GM19025 (cell line): ENCODE data around the gene CD2AP.

Source experiments
- ATAC-seq: cut with Tn5 transposase; IDR thresholded peaks from one replicate; pipeline ENCODE4 v1.9.1; 2021; ENCODE audit warnings: mild to moderate bottlenecking, low read depth, moderate library complexity; ENCODE audit not compliant: unreplicated experiment

CD2AP gene

DNA sequence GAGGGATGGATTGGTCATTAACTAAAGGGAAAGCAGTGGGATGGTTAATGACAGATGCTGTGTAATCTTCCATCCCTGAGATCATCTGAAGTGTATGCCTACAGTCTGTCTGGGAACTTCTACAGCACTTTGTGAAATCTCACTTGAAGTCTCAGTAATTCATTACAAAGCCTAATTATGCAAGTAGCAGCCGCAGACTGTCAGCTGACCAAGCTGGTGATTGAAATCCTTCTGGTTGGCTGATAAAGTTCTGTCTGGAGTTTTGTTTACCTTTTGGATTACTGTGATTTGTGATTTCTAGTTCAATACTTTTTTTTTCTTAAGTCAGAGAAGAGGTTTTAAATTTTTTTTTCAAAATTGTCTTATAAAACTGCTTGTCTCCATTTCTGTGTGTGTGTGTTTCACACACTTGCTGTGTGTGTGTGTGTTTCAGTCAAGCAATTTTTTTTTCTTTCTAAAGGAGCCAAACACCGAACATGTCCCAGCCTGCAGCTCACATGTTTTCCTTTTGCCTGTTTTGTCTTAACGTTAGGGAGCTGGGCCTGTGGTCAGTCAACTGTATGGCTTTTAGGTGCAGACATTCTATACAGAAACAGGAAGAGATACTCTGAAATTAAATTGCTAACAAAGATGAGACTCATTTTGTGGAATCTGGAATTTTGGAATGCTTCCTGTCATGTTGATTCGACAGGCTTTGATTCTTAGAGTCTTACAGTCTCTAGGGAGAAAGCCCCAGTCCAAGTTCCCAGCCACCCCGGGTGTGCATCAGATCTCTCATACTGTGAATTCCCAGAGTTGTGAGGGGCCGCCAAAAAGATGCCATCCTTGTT lies 192.3 kb downstream of the CD2AP start:
- ATAC-seq: no peak

GRCh38 chr6:47670851-47671250 lies 193.3 kb downstream of the CD2AP start:
- no peak for ATAC-seq

DNA sequence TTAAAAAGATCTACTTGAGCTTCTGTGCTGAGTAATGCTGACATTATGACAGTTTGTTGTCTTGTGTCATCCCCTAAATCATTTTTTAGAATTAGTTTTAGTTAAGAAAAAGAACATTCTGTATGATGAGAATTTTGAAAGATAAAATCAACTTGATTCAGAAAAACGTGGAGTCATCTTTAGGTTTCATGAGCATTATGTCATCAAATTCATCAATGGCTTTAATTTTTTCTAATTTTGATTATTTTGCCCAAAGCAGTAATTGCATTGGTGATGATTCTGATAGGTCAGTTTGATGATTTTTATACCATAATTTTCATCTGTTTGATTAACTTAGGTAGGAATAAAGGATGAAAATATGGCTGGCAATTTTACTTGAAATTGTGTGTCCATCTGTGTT lies 194.2 kb downstream of the CD2AP start:
- no peak for ATAC-seq

- no peak for ATAC-seq
These were observed 195.2 kb downstream of the CD2AP start for GRCh38 chr6:47672816-47673215.

DNA sequence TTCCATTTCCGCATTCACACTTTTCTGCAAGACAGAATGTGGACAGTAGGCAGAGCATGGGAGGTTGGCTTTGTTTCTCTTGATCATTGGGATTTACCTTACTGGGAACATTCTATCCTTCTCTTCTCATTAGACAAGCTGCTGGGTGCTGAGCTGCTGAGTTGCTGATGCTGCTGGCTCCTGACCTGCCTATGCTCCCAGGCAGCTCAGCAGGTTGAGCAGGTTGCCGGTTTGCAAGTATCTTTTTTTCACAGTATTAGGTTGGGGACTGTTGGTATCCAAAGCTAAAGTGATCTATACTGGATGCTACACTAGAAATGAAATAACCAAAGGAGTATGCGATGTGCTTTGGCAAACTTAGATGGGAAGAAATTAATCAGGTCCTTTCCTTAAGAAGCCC lies 197.1 kb downstream of the CD2AP start:
- ATAC-seq: no peak
